ENCODE measurements around the gene C1QL1. TPM values are rescaled to one million over a fixed set of nuclear protein-coding genes. Genes with fewer than 3 reads are reported as not detected.

The C1QL1 gene
- total and polyA plus RNA-seq, 2 donors (not counting 3 experiments of a cell fraction or from before 2014, with no cell fraction given), result 0.35 to 0.72 TPM

GRCh38 chr17:44930667-44931066, 37.4 kb downstream of the C1QL1 start:
- peaks cover 16 to 22% of the 10 kb centered on the region in 2 experiments for H3K36me3 ChIP-seq (ENCODE audit: control insufficient read depth in 2 of 2, extremely low read depth in 1 of 2, insufficient read depth in 2 of 2, low read length in 2 of 2)
- DNase-seq (ENCODE audit: low read depth, low spot score) (no peak), FAIRE-seq (no peak)
- H4K20me1 ChIP-seq (replicated peaks; ENCODE audit: control insufficient read depth, extremely low read depth, insufficient read depth, low read length), result no peaks in the 10 kb centered on the region
- no peak overlapping the region for H3K9ac ChIP-seq (replicated peaks; ENCODE audit: extremely low read depth, insufficient read depth, low read length)
- no peaks in the 10 kb centered on the region for H3K27me3 ChIP-seq (ENCODE audit: control insufficient read depth in 2 of 2, insufficient read depth in 2 of 2, low read length in 2 of 2)
- H3K4me2 ChIP-seq (ENCODE audit: insufficient read depth, low read length), result no peak overlapping the region
- H3K9me3 ChIP-seq (replicated peaks; ENCODE audit: control insufficient read depth, insufficient read depth, low read length), result no peaks in the 10 kb centered on the region
- intact Hi-C loops (cut with micrococcal nuclease), result no loop called here
- H2AFZ ChIP-seq (ENCODE audit: low read depth, low read length), result no peak overlapping the region
- H3K4me1 ChIP-seq (ENCODE audit: control insufficient read depth, extremely low read depth, insufficient read depth, low read length), result no peaks in the 10 kb centered on the region
- H3K27ac ChIP-seq (ENCODE audit: insufficient read depth, low read depth, low read length), result no peak overlapping the region
- POLR2A ChIA-PET, result no interaction called here
- no TSS peak for BruUV-seq (replicated peaks)
- H3K79me2 ChIP-seq (ENCODE audit: control insufficient read depth, insufficient read depth, low read length), result no peaks in the 10 kb centered on the region
- H3K9me1 ChIP-seq (replicated peaks; ENCODE audit: control insufficient read depth, extremely low read depth, insufficient read depth, low read length), result no peaks in the 10 kb centered on the region
- CTCF ChIA-PET, result interaction anchor here (0.9 to 2.4 kb wide), 5 partner anchors 9 to 94 kb away, joined by 3 to 16 read pairs (median 5); no protein-coding TSS in a partner anchor
- dilution Hi-C loops (cut with MboI; ENCODE audit: extremely low pct_ligation_motif_present, low sequenced_read_pairs), result no loop called here
- H3K4me3 ChIP-seq (replicated peaks in 1 of 3; ENCODE audit: insufficient read depth in 1 of 3, low read depth in 1 of 3, low read length in 3 of 3), result no peak overlapping the region
- TF ChIP-seq FOS (IDR thresholded peaks at IDR 0.05; ENCODE audit: borderline replicate concordance, insufficient read depth, low read length), result no peak
- no peak for TF ChIP-seq POLR2A (IDR thresholded peaks at IDR 0.05; ENCODE audit: low read depth, low read length)
- TF ChIP-seq POLR2AphosphoS5 (IDR thresholded peaks at IDR 0.05; ENCODE audit: insufficient read depth, low read depth, low read length), result no peak
- TF ChIP-seq JUN (IDR thresholded peaks at IDR 0.05; ENCODE audit: borderline replicate concordance, insufficient read depth, insufficient read length, low read depth), result no peak
- TF ChIP-seq GATA2 (IDR thresholded peaks at IDR 0.05; ENCODE audit: insufficient read depth, insufficient read length, low read depth, low read length), result no peak
- TF ChIP-seq EZH2 (IDR thresholded peaks at IDR 0.05; ENCODE audit: borderline replicate concordance, low read depth, low read length, severe bottlenecking), result no peak
- no peak for TF ChIP-seq MAX (IDR thresholded peaks at IDR 0.05; ENCODE audit: insufficient read depth, insufficient read length)
- TF ChIP-seq CTCF (IDR thresholded peaks at IDR 0.05; ENCODE audit: extremely low read depth in 1 of 2, insufficient read depth in 1 of 2, low read depth in 1 of 2, low read length in 2 of 2), result no peak
- no peak for TF ChIP-seq MYC (IDR thresholded peaks at IDR 0.05; ENCODE audit: low read depth, low read length)
